ENCODE measurements around the gene PPM1F. TPM values are rescaled to one million over a fixed set of nuclear protein-coding genes. Genes with fewer than 3 reads are reported as not detected.

The PPM1F gene
- total and polyA plus RNA-seq, 2 donors (not counting 1 experiment from before 2014, with no cell fraction given), result 18.1 to 30.0 TPM

- no peaks in the 10 kb centered on the region for H3K4me1 ChIP-seq (ENCODE audit: control insufficient read depth in 2 of 2, insufficient read depth in 2 of 2, low read length in 2 of 2)
These were observed 70.6 kb downstream of the PPM1F start for GRCh38 chr22:21881841-21882753.

More at GRCh38 chr22:21881841-21882753, 70.6 kb downstream of the PPM1F start:
- DNase-seq (no peak), ATAC-seq (ENCODE audit: low read depth) (no peak)
- H3K4me2 ChIP-seq (replicated peaks; ENCODE audit: low read depth, low read length, poor library complexity, severe bottlenecking), result no peak overlapping the region
- intact Hi-C loops (cut with micrococcal nuclease), result no loop called here
- TF ChIP-seq EZH2 (IDR thresholded peaks at IDR 0.05; ENCODE audit: borderline replicate concordance, insufficient read depth, low read depth, low read length, poor library complexity, severe bottlenecking) (no peak), CTCF (IDR thresholded peaks at IDR 0.05) (no peak)
- no peaks in the 10 kb centered on the region for H3K27me3 Mint-ChIP-seq
- H3K27ac Mint-ChIP-seq, result no peak overlapping the region
- H3K79me2 ChIP-seq (ENCODE audit: control insufficient read depth, insufficient read depth, low read length), result no peaks in the 10 kb centered on the region
- no peaks in the 10 kb centered on the region for H3K9me3 ChIP-seq (ENCODE audit: control extremely low read depth in 1 of 3, control insufficient read depth in 2 of 3, insufficient read depth in 1 of 3, low read length in 2 of 3)
- H3K27me3 ChIP-seq (replicated peaks in 1 of 4; ENCODE audit: control extremely low read depth in 1 of 4, control insufficient read depth in 3 of 4, insufficient read depth in 4 of 4, low read length in 3 of 4), result no peaks in the 10 kb centered on the region
- no peak overlapping the region for H3K4me3 ChIP-seq (ENCODE audit: control extremely low read depth in 1 of 5, extremely low read depth in 1 of 5, insufficient read depth in 1 of 5, low read depth in 2 of 5, low read length in 4 of 5)
- 88% methylated on average over 3 of the region's 10 CpGs for WGBS (ENCODE audit: insufficient coverage)
- ChIA-PET POLR2A (interaction anchor here (0.8 kb wide), 1 partner anchor 147 kb away, joined by 3 read pairs; the partner anchor contains the start of gene YPEL1), CTCF (no interaction called here)
- H3K4me3 Mint-ChIP-seq, result no peak overlapping the region
- H3K36me3 ChIP-seq (replicated peaks in 1 of 2; ENCODE audit: control extremely low read depth in 1 of 2, control insufficient read depth in 1 of 2, extremely low read depth in 1 of 2, insufficient read depth in 2 of 2, low read length in 1 of 2), result no peaks in the 10 kb centered on the region
- H3K9ac ChIP-seq (ENCODE audit: low read length), result no peak overlapping the region
- no peaks in the 10 kb centered on the region for H4K20me1 ChIP-seq (ENCODE audit: control insufficient read depth, insufficient read depth, low read length, poor library complexity, severe bottlenecking)
- H3K27ac ChIP-seq (ENCODE audit: low read length in 2 of 2), result no peak overlapping the region
- H3K4me1 Mint-ChIP-seq, result no peaks in the 10 kb centered on the region
- H3K9me3 Mint-ChIP-seq (ENCODE audit: insufficient read depth), result no peaks in the 10 kb centered on the region
- H2AFZ ChIP-seq (ENCODE audit: insufficient read depth, low read depth, low read length, poor library complexity, severe bottlenecking), result no peak overlapping the region

Measured in B cell (primary cell).